PC-9 (cell line): ENCODE measurements around the gene ZMIZ1.

Source experiments
- EZH2 ChIP-seq: fragments of 200-600 bp; sonication (generic); IDR thresholded peaks from 2 replicates; pipeline ENCODE4 v1.8.0; 2017; ENCODE audit warnings: antibody characterized with exemption, low read depth
- TF ChIP-seq, protein P1 (sequence below): fragments of 200-600 bp; sonication (generic); conservative IDR thresholded peaks from 2 replicates; pipeline ENCODE4 v1.6.1; 2017; ENCODE audit warnings: mixed run types, antibody characterized with exemption, mild to moderate bottlenecking, moderate library complexity

DNA sequence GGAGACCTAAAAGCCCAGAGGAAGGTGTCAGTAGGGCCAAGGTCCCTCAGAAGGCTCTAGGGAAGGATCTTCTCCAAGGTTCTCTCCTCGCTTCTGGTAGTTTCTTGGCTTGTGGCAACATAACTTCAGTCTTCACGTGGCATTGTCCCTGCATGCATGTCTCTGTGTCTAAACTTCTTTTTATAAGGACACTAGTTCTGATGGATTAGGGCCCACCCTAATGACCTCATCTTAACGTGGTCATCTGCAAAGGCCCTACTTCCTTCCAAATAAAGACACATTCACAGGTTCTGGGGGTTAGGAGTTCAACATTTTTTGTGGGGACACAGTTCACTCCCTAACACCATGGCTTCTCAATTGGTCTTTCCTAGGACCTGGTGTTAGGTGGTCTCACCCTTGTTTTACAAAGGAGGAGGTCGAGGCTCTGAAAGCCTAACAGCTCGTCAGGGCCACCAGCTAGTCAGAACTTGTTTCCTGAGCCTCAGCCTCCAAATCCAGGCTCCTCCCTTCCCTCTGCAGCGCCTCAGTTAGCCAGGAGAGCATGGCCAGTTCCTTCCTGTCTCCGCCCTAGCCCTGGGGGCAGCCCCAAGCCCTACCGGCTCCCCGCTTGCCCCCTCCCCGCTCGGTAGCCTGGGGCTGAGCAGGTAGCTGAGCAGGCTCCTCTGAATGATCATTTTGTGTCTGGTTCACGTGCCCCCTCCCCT, 168.8 kb downstream of the ZMIZ1 start:
- TF ChIP-seq, protein P1, sequence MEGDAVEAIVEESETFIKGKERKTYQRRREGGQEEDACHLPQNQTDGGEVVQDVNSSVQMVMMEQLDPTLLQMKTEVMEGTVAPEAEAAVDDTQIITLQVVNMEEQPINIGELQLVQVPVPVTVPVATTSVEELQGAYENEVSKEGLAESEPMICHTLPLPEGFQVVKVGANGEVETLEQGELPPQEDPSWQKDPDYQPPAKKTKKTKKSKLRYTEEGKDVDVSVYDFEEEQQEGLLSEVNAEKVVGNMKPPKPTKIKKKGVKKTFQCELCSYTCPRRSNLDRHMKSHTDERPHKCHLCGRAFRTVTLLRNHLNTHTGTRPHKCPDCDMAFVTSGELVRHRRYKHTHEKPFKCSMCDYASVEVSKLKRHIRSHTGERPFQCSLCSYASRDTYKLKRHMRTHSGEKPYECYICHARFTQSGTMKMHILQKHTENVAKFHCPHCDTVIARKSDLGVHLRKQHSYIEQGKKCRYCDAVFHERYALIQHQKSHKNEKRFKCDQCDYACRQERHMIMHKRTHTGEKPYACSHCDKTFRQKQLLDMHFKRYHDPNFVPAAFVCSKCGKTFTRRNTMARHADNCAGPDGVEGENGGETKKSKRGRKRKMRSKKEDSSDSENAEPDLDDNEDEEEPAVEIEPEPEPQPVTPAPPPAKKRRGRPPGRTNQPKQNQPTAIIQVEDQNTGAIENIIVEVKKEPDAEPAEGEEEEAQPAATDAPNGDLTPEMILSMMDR, result no peak
- no peak for TF ChIP-seq EZH2
